Cardiac fibroblast (primary cell): ENCODE results near the gene MAP3K10.

Experiments
- DNase-seq, 2 donors: peaks; one replicate each; pipeline versions ENCODE4 v3.0.0 to v3.0.0-alpha.2; 2010; ENCODE audit warnings: low read depth in 2 of 2
- H3K4me3 ChIP-seq, 2 donors: replicated peaks in 1 of 2; 1 replicate in 1 of 2; 2 replicates in 1 of 2; pipeline ENCODE4 v1.5.1; 2011; ENCODE audit warnings: low read depth in 2 of 2, low read length in 2 of 2, mild to moderate bottlenecking in 2 of 2, moderate library complexity in 1 of 2
- TF ChIP-seq, protein P1 (sequence below): IDR thresholded peaks from one replicate; pipeline ENCODE4 v1.5.1; 2011; ENCODE audit warnings: low read depth, mild to moderate bottlenecking, low read length, inconsistent platforms

Gene MAP3K10

DNA sequence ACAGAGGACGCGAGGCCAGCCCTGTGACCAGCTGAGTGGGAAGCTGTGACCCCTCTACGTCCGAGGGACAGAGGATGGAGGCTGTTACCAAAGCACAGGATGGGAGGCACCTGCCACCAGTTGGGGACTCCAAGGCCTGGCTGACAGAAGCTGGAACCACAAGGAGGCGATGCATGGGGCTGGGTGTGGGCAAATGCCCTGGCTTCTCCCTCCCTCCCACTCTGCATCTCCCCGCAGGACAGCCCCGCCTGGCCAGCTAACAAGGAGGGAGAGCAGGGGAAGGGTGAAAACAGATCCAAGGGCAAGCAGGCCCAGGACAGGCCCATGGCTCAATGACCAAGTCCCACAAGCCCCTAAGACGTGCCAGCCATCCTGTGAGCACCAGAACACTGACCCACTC, 65.3 kb downstream of the MAP3K10 start:
- no peak for DNase-seq
- TF ChIP-seq, protein P1, sequence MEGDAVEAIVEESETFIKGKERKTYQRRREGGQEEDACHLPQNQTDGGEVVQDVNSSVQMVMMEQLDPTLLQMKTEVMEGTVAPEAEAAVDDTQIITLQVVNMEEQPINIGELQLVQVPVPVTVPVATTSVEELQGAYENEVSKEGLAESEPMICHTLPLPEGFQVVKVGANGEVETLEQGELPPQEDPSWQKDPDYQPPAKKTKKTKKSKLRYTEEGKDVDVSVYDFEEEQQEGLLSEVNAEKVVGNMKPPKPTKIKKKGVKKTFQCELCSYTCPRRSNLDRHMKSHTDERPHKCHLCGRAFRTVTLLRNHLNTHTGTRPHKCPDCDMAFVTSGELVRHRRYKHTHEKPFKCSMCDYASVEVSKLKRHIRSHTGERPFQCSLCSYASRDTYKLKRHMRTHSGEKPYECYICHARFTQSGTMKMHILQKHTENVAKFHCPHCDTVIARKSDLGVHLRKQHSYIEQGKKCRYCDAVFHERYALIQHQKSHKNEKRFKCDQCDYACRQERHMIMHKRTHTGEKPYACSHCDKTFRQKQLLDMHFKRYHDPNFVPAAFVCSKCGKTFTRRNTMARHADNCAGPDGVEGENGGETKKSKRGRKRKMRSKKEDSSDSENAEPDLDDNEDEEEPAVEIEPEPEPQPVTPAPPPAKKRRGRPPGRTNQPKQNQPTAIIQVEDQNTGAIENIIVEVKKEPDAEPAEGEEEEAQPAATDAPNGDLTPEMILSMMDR, result no peak
- no peak overlapping the region for H3K4me3 ChIP-seq

GRCh38 chr19:40257096-40257517, 65.9 kb downstream of the MAP3K10 start:
- no peak for DNase-seq
- H3K4me3 ChIP-seq, result no peak overlapping the region
- TF ChIP-seq, protein P1, result no peak

GRCh38 chr19:40261631-40262030, 70.4 kb downstream of the MAP3K10 start:
- H3K4me3 ChIP-seq, result no peak overlapping the region
- DNase-seq, result no peak
- TF ChIP-seq, protein P1, result no peak

GRCh38 chr19:40262422-40262821, 71.2 kb downstream of the MAP3K10 start:
- DNase-seq, result no peak
- TF ChIP-seq, protein P1, result no peak
- no peak overlapping the region for H3K4me3 ChIP-seq

DNA sequence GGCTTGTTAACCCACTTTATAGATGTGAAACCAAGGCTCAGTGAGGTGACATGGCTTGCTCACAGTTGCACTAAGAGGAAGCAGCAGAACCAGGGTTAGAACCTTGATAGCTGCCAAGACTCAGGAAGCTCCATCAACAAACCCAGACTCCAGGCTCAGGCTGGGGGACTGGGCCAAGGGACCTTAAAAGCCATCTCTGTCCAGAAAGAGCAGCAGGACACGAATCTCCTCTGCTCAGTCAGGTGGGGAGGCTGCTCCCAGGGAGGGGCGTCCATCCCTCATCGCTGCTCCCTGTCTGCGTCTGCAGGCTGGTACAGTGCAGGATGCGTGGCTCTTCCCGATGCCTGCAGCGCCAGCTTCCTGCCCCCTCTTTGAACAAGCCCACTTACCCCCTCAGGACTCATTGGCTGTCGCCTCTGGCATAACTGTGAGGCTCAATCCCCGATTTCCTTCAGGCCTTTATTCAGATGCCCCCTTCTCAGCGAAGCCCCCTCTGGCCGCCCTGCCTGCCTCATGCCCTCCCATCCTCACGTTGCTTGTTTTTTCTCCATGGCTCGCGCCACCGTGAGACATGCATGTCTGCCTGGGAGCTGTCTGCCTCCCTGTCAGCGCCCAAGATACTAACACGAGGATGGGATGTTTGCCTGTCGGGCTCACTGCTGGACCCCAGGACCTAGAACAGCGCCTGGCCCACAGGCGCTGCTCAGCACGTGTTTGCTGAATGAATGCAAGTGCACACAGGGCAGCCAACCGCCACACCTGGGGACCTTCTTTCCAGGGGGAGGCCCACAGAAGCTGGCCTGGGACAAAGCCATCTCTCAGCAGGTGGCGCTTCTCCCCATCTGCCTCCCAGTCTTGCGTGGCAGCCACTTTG, 72.5 kb downstream of the MAP3K10 start:
- TF ChIP-seq, protein P1, result no peak
- H3K4me3 ChIP-seq, result no peak overlapping the region
- DNase-seq, result no peak

GRCh38 chr19:40264314-40265054, 73.3 kb downstream of the MAP3K10 start:
- H3K4me3 ChIP-seq, result no peak overlapping the region
- TF ChIP-seq, protein P1, result no peak
- no peak for DNase-seq
